ENCODE measurements around the gene MORC4.

Gene MORC4

DNA sequence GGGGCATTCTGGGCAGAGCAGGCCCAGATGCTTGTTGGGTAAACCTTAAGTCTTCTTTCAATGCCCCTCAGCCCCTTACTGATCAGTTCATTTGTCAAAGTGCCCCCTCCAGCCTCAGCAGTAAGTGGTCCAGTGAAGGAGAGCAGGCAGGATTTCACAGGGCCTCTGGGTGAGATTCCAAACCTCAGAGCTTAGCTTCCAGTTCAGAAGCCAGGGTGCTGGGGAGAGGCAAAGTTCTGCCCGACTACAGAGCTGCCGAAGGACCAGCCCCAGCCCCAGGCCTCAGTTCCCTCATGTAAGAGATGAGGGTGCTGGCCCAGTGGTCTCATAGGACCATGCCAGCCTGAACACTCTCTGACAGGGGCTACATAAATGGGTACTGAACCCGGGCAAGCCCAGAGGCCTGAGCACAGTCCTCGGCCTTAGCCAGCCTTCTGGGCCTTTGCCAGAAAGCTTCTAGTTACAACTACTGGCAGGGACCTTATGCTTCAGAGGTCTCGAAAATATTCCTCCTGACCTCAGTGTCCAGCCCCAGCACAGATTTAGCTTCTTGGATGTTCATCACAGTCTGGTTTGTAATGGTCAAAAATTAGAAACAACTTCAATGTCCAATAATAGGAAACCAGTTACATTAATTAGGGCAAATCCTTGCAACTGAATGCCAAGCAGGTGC lies 96.0 kb downstream of the MORC4 start:
- no peak for FAIRE-seq

- FAIRE-seq, result no peak
These were observed 96.7 kb downstream of the MORC4 start, which contains the start of gene RIPPLY1 for GRCh38 chrX:106903291-106903824. RIPPLY1 (minus strand) TSS chrX:106903341; CDS start chrX:106903287, 54 bp downstream.

- FAIRE-seq, result no peak
These were observed 97.3 kb downstream of the MORC4 start for GRCh38 chrX:106902684-106903083.

- FAIRE-seq, result no peak
These were observed 98.2 kb downstream of the MORC4 start for GRCh38 chrX:106901781-106902219.

- FAIRE-seq, result no peak
These were observed 98.7 kb downstream of the MORC4 start for GRCh38 chrX:106901341-106901740.

GRCh38 chrX:106899841-106900240 lies 100.2 kb downstream of the MORC4 start:
- no peak for FAIRE-seq

- FAIRE-seq, result no peak
These were observed 100.7 kb downstream of the MORC4 start for GRCh38 chrX:106899276-106899675.

DNA sequence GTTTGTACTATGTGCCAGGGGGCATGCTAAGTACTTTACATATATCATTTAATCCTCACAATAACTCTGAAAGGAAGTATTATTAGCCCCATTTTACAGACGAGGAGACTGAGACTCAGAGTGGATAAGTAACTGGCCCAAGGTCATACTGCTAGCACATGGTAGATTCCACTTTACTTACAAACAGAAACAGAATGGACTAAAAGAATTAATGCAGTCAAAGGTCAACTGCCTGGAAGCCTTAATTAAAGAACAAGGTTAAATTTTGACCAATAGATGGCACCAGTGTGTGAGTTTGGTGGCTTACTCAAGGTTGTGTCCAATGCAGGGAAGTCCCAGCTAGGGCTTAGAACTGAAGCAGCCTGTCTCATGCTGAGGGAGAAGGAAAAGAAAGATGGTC lies 101.5 kb downstream of the MORC4 start:
- peak; percentile 49 for FAIRE-seq

- no peak for FAIRE-seq
These were observed 102.8 kb downstream of the MORC4 start for GRCh38 chrX:106897259-106897658.

GRCh38 chrX:106894978-106895452 lies 105.0 kb downstream of the MORC4 start:
- FAIRE-seq, result no peak

- FAIRE-seq, result peak; percentile 67
These were observed 105.6 kb downstream of the MORC4 start for GRCh38 chrX:106894392-106894909.

DNA sequence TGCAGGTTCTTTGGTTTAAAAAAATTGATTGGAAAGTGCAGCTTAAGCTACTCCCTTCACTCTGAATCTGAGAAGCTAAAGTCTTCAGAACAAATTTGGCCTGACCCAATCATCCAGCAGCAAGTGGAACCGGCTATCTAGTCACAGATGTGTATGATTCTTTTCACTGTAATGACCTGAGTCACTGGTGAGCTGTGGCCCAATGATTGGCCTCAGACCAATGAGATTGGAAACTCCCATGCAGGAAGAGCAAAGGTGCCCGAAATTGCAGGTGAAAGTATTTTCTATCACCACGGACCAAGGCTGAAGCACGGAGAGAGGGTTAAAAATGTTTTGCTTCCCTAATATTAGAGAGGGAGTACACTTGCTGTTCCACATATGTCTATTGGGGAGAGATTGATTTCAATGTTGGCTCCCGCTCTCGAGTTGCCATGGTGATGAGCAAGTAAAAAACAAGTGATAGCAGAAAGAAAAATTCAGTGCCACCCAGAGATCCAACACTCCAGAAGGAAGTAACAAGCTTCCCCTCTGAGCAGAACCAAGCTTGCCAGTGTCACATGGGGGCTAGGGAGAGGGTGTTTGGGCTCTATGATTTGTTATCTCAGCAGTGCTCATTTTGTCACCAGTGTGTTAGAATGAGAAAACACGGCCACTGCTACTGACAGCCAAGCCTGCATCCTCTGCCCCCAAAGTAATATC lies 108.1 kb downstream of the MORC4 start:
- FAIRE-seq, result no peak
